ENCODE data around the gene COPS9. TPM values are rescaled to one million over a fixed set of nuclear protein-coding genes. Genes with fewer than 3 reads are reported as not detected.

COPS9 gene
- total and polyA plus RNA-seq, 2 donors (not counting 1 experiment from before 2014, with no cell fraction given): 48.7 to 69.9 TPM

- peak overlapping the region; percentile 63 to 87 (median 67) for H3K4me3 ChIP-seq (ENCODE audit: control extremely low read depth in 1 of 5, extremely low read depth in 1 of 5, insufficient read depth in 1 of 5, low read depth in 2 of 5, low read length in 4 of 5)
- ChIA-PET CTCF (interaction anchor here (0.9 to 1.6 kb wide), 2 partner anchors 8 to 70 kb away, joined by 3 to 6 read pairs; no protein-coding TSS in a partner anchor), POLR2A (interaction anchor here (0.6 kb wide), 1 partner anchor 110 kb away, joined by 6 read pairs; no protein-coding TSS in a partner anchor)
- peak overlapping the region in 1 of 2 donors; percentile 68 for H3K27ac ChIP-seq (ENCODE audit: low read length in 2 of 2)
- H3K4me2 ChIP-seq (replicated peaks; ENCODE audit: low read depth, low read length, poor library complexity, severe bottlenecking): peak overlapping the region; percentile 94
- H3K27me3 ChIP-seq (replicated peaks in 1 of 4; ENCODE audit: control extremely low read depth in 1 of 4, control insufficient read depth in 3 of 4, insufficient read depth in 4 of 4, low read length in 3 of 4): no peaks in the 10 kb centered on the region
- 1% methylated on average over 17 of the region's 17 CpGs for WGBS (ENCODE audit: insufficient coverage)
- H3K79me2 ChIP-seq (ENCODE audit: control insufficient read depth, insufficient read depth, low read length): peaks cover 34% of the 10 kb centered on the region
- peaks cover 29% of the 10 kb centered on the region for H3K4me1 Mint-ChIP-seq
- H3K4me1 ChIP-seq (ENCODE audit: control insufficient read depth in 2 of 2, insufficient read depth in 2 of 2, low read length in 2 of 2): peaks cover 12 to 22% of the 10 kb centered on the region in 2 donors
- peak overlapping the region; percentile 82 for H3K9ac ChIP-seq (ENCODE audit: low read length)
- ATAC-seq (ENCODE audit: low read depth) (no peak), DNase-seq (no peak)
- peak overlapping the region; percentile 93 for H3K4me3 Mint-ChIP-seq
- peak overlapping the region; percentile 99 for H2AFZ ChIP-seq (ENCODE audit: insufficient read depth, low read depth, low read length, poor library complexity, severe bottlenecking)
- H3K9me3 Mint-ChIP-seq (ENCODE audit: insufficient read depth): no peaks in the 10 kb centered on the region
- H3K36me3 ChIP-seq (replicated peaks in 1 of 2; ENCODE audit: control extremely low read depth in 1 of 2, control insufficient read depth in 1 of 2, extremely low read depth in 1 of 2, insufficient read depth in 2 of 2, low read length in 1 of 2): peaks cover 0 to 27% of the 10 kb centered on the region in 2 experiments
- TF ChIP-seq EZH2 (IDR thresholded peaks at IDR 0.05; ENCODE audit: borderline replicate concordance, insufficient read depth, low read depth, low read length, poor library complexity, severe bottlenecking) (no peak), CTCF (IDR thresholded peaks at IDR 0.05) (no peak)
- intact Hi-C loops (cut with micrococcal nuclease): loop anchor here (2.0 to 5.0 kb wide), 3 partner anchors 302 to 733 kb away; partner anchors contain the start of genes CAPN10, GPC1 and HDAC4
- peak overlapping the region; percentile 68 for H3K27ac Mint-ChIP-seq
- no peaks in the 10 kb centered on the region for H3K9me3 ChIP-seq (ENCODE audit: control extremely low read depth in 1 of 3, control insufficient read depth in 2 of 3, insufficient read depth in 1 of 3, low read length in 2 of 3)
- H4K20me1 ChIP-seq (ENCODE audit: control insufficient read depth, insufficient read depth, low read length, poor library complexity, severe bottlenecking): peaks cover 19% of the 10 kb centered on the region
- peaks cover 3% of the 10 kb centered on the region for H3K27me3 Mint-ChIP-seq
These were observed 446 bp downstream of the COPS9 start for GRCh38 chr2:240135706-240136012.

DNA sequence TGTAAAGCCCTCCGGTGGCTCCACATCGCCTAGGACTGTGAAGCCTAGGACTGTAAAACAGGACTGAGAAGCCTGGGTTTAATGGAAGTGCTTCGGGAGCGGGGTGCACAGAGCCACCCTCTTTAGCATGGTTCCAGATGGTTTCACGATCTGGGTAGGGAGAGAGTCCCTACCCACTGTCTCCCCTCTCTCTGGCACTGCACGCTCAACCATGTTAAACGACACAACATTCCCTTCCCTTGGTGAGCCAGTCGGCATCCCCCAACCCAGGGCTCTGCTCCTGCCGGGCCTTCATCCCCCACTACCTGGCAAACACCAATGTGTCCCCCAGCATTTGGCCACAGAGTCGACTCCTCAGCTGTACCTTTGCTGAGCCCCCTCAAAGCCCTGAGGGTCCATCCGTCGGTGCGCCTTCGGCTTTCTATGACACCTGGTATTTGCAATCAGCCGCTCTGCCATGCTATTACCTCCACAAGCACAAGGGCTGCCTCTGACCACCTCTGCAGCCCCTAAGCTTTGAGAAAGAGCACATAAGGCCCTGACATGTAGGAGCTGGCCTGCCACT lies 1.1 kb downstream of the COPS9 start:
- Mint-ChIP-seq H3K27me3 (peaks cover 3% of the 10 kb centered on the region), H3K4me3 (peak overlapping the region; percentile 93), H3K27ac (peak overlapping the region; percentile 68), H3K4me1 (peaks cover 29% of the 10 kb centered on the region), H3K9me3 (ENCODE audit: insufficient read depth) (no peaks in the 10 kb centered on the region)
- no peak for ATAC-seq (ENCODE audit: low read depth)
- CTCF ChIA-PET: interaction anchor here (0.9 to 1.6 kb wide), 2 partner anchors 8 to 70 kb away, joined by 3 to 6 read pairs; no protein-coding TSS in a partner anchor
- peaks cover 19% of the 10 kb centered on the region for H4K20me1 ChIP-seq (ENCODE audit: control insufficient read depth, insufficient read depth, low read length, poor library complexity, severe bottlenecking)
- H3K79me2 ChIP-seq (ENCODE audit: control insufficient read depth, insufficient read depth, low read length): peaks cover 34% of the 10 kb centered on the region
- peaks cover 0 to 31% of the 10 kb centered on the region in 2 experiments for H3K36me3 ChIP-seq (replicated peaks in 1 of 2; ENCODE audit: control extremely low read depth in 1 of 2, control insufficient read depth in 1 of 2, extremely low read depth in 1 of 2, insufficient read depth in 2 of 2, low read length in 1 of 2)
- whole genome bisulfite sequencing (ENCODE audit: insufficient coverage): 92% methylated on average over 15 of the region's 15 CpGs
- intact Hi-C loops (cut with micrococcal nuclease): loop anchor here (5.0 kb wide), 2 partner anchors 302 to 733 kb away; partner anchors contain the start of genes GPC1 and HDAC4
- no peaks in the 10 kb centered on the region for H3K27me3 ChIP-seq (replicated peaks in 1 of 4; ENCODE audit: control extremely low read depth in 1 of 4, control insufficient read depth in 3 of 4, insufficient read depth in 4 of 4, low read length in 3 of 4)
- no peak for DNase-seq
- H3K4me3 ChIP-seq (ENCODE audit: control extremely low read depth in 1 of 5, extremely low read depth in 1 of 5, insufficient read depth in 1 of 5, low read depth in 2 of 5, low read length in 4 of 5): peak overlapping the region; percentile 63 to 87 (median 67)
- peak overlapping the region; percentile 99 for H2AFZ ChIP-seq (ENCODE audit: insufficient read depth, low read depth, low read length, poor library complexity, severe bottlenecking)
- peak overlapping the region; percentile 94 for H3K4me2 ChIP-seq (replicated peaks; ENCODE audit: low read depth, low read length, poor library complexity, severe bottlenecking)
- no peak overlapping the region for H3K27ac ChIP-seq (ENCODE audit: low read length in 2 of 2)
- peaks cover 12 to 22% of the 10 kb centered on the region in 2 donors for H3K4me1 ChIP-seq (ENCODE audit: control insufficient read depth in 2 of 2, insufficient read depth in 2 of 2, low read length in 2 of 2)
- POLR2A ChIA-PET: interaction anchor here (0.6 kb wide), 1 partner anchor 109 kb away, joined by 6 read pairs; no protein-coding TSS in a partner anchor
- H3K9ac ChIP-seq (ENCODE audit: low read length): peak overlapping the region; percentile 82
- no peaks in the 10 kb centered on the region for H3K9me3 ChIP-seq (ENCODE audit: control extremely low read depth in 1 of 3, control insufficient read depth in 2 of 3, insufficient read depth in 1 of 3, low read length in 2 of 3)
- TF ChIP-seq CTCF (IDR thresholded peaks at IDR 0.05): no peak
- TF ChIP-seq EZH2 (IDR thresholded peaks at IDR 0.05; ENCODE audit: borderline replicate concordance, insufficient read depth, low read depth, low read length, poor library complexity, severe bottlenecking): no peak

Measured in B cell (primary cell).